CD4-positive, alpha-beta T cell (primary cell): ENCODE results near the gene OTOL1. TPM values are rescaled to one million over a fixed set of nuclear protein-coding genes. Genes with fewer than 3 reads are reported as not detected.

ENCODE experiments used
- ATAC-seq: fragments of 200-7000 bp; cut with Tn5 transposase; one replicate; pipeline ENCODE4 v1.10.0; 2022; ENCODE audit warnings: mild to moderate bottlenecking; ENCODE audit not compliant: poor library complexity
- CTCF ChIA-PET: fragments of 350-600 bp; sonication (Branson Sonifier 250); formaldehyde crosslinking; loops from one replicate; lab custom pipeline; 2021; ENCODE audit warnings: antibody characterized with exemption, inconsistent platforms; lab: Charles Lee
- POLR2A ChIA-PET: fragments of 350-600 bp; sonication (Branson Sonifier 250); formaldehyde crosslinking; loops from one replicate; lab custom pipeline; 2021; ENCODE audit warnings: antibody characterized with exemption, inconsistent platforms; lab: Charles Lee
- DNase-seq, 14 experiments: peaks; one replicate each; pipeline ENCODE4 v3.0.0-alpha.2; 2013 to 2020; ENCODE audit warnings: mixed read lengths in 2 of 14
- H3K27ac ChIP-seq, 2 donors: one replicate each; pipeline versions ENCODE4 v1.5.1 to v1.7.0; 2013; ENCODE audit warnings: low read length in 2 of 2, low read depth in 1 of 2, mild to moderate bottlenecking in 1 of 2
- H3K27me3 ChIP-seq, 2 experiments: 1 replicate in 1 of 2; 2 replicates in 1 of 2; pipeline versions ENCODE4 v1.6.1 to v1.7.0; 2013; ENCODE audit warnings: low read length in 2 of 2, control low read depth in 1 of 2, mild to moderate bottlenecking in 1 of 2, moderate library complexity in 1 of 2; ENCODE audit not compliant: insufficient read depth in 2 of 2, control insufficient read depth in 1 of 2
- H3K36me3 ChIP-seq: one replicate; pipeline ENCODE4 v1.6.1; 2013; ENCODE audit warnings: low read length, control low read depth; ENCODE audit not compliant: insufficient read depth
- H3K4me1 ChIP-seq: one replicate; pipeline ENCODE4 v1.6.1; 2013; ENCODE audit warnings: low read length, control low read depth; ENCODE audit not compliant: insufficient read depth
- H3K4me3 ChIP-seq: one replicate; pipeline ENCODE4 v1.5.1; 2013; ENCODE audit warnings: mild to moderate bottlenecking, low read length, moderate library complexity
- H3K9me3 ChIP-seq, 2 experiments: 1 replicate in 1 of 2; 2 replicates in 1 of 2; pipeline versions ENCODE4 v1.6.1 to v1.7.0; 2013; ENCODE audit warnings: low read length in 2 of 2, mild to moderate bottlenecking in 2 of 2, control low read depth in 1 of 2, moderate library complexity in 1 of 2; ENCODE audit not compliant: control insufficient read depth in 1 of 2, insufficient read depth in 1 of 2
- H3K27ac Mint-ChIP-seq: one replicate; pipeline ENCODE4 v1.8.0; 2020; ENCODE audit warnings: mixed read lengths
- H3K27me3 Mint-ChIP-seq: one replicate; pipeline ENCODE4 v1.8.0; 2021; ENCODE audit warnings: mixed read lengths
- H3K36me3 Mint-ChIP-seq: one replicate; pipeline ENCODE4 v1.8.0; 2021; ENCODE audit warnings: low read depth, mixed read lengths
- H3K4me1 Mint-ChIP-seq: one replicate; pipeline ENCODE4 v1.8.0; 2021; ENCODE audit warnings: low read depth, mixed read lengths
- H3K4me3 Mint-ChIP-seq: one replicate; pipeline ENCODE4 v1.8.0; 2020; ENCODE audit warnings: mild to moderate bottlenecking, mixed read lengths
- H3K9me3 Mint-ChIP-seq: one replicate; pipeline ENCODE4 v1.8.0; 2020; ENCODE audit warnings: mixed read lengths
- intact Hi-C, 2 experiments: fragments of 100-400 bp; cut with DNase I in 1 of 2; cut with micrococcal nuclease in 1 of 2; formaldehyde crosslinking; loops; one replicate each; pipeline versions ENCODE4 v1.15.1 to v1.9.0; 2023 to 2025; cut with DNase I, micrococcal nuclease
- total RNA-seq, 174 experiments: library from RNA in 2 of 174; stranded (reverse) in 2 of 174; gene quantifications; one replicate each; pipeline ENCODE4 v1.2.3 and lab custom pipeline; 2021 to 2026
- TF ChIP-seq, protein P1 (sequence below): fragments of 200-600 bp; IDR thresholded peaks from one replicate; pipeline ENCODE4 v1.8.0; 2022; ENCODE audit warnings: antibody characterized with exemption, mild to moderate bottlenecking

The OTOL1 gene
- total RNA-seq, 2 experiments from 2014 or later = not detected

DNA sequence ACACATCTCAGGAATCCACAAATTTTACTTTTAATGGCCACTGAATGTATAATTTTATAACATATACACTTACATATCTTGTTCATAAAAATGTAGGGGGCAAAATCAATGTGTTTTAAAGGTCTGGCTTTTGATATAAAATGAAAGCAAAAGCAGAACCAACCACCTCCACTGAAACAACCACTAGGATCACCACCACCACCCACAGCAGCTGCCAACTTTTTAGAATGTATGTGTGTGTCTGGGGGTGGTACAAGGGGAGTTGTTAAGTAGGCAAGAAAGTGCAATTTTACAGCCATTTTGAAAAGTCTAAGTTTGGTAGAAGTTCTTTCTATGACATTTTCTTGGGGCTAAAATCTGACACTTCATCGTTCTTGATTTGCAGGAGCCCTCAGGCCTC is 44.0 kb downstream of the OTOL1 start:
- Histone ChIP-seq H3K4me1 (no peaks in the 10 kb centered on the region), H3K27me3 (no peaks in the 10 kb centered on the region), H3K36me3 (no peaks in the 10 kb centered on the region), H3K9me3 (no peaks in the 10 kb centered on the region), H3K4me3 (no peak overlapping the region), H3K27ac (no peak overlapping the region)
- Mint-ChIP-seq H3K4me1 (no peaks in the 10 kb centered on the region), H3K4me3 (no peak overlapping the region), H3K27ac (no peak overlapping the region), H3K9me3 (no peaks in the 10 kb centered on the region), H3K27me3 (no peaks in the 10 kb centered on the region), H3K36me3 (no peaks in the 10 kb centered on the region)
- POLR2A ChIA-PET = no interaction called here
- ATAC-seq (no peak), DNase-seq (no peak)
- intact Hi-C loops = no loop called here
- TF ChIP-seq, protein P1, sequence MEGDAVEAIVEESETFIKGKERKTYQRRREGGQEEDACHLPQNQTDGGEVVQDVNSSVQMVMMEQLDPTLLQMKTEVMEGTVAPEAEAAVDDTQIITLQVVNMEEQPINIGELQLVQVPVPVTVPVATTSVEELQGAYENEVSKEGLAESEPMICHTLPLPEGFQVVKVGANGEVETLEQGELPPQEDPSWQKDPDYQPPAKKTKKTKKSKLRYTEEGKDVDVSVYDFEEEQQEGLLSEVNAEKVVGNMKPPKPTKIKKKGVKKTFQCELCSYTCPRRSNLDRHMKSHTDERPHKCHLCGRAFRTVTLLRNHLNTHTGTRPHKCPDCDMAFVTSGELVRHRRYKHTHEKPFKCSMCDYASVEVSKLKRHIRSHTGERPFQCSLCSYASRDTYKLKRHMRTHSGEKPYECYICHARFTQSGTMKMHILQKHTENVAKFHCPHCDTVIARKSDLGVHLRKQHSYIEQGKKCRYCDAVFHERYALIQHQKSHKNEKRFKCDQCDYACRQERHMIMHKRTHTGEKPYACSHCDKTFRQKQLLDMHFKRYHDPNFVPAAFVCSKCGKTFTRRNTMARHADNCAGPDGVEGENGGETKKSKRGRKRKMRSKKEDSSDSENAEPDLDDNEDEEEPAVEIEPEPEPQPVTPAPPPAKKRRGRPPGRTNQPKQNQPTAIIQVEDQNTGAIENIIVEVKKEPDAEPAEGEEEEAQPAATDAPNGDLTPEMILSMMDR = no peak
- CTCF ChIA-PET = no interaction called here

DNA sequence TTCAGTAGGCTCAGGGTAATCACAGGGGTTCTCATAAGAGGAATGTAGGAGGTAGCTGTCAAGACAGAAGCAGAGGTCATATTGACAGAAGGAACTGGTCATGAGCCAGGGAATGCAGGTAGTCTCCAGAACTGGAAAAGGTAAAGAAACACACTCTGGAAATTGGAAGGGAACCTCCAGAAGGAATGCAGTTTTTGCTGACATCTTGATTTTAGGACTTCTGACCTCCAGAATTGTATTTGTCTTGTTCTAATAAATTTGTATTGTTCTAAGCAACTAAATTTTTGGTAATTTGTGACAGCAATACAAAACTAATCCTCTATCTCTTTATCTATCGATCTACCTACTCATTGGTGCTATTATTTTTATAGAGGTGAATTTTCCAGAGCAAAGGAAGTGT is 49.2 kb downstream of the OTOL1 start:
- Mint-ChIP-seq H3K9me3 (no peaks in the 10 kb centered on the region), H3K27me3 (no peaks in the 10 kb centered on the region), H3K4me3 (no peak overlapping the region), H3K4me1 (no peaks in the 10 kb centered on the region), H3K36me3 (no peaks in the 10 kb centered on the region), H3K27ac (no peak overlapping the region)
- CTCF ChIA-PET = no interaction called here
- Histone ChIP-seq H3K36me3 (no peaks in the 10 kb centered on the region), H3K27ac (no peak overlapping the region), H3K4me1 (no peaks in the 10 kb centered on the region), H3K27me3 (no peaks in the 10 kb centered on the region), H3K4me3 (no peak overlapping the region), H3K9me3 (no peaks in the 10 kb centered on the region)
- POLR2A ChIA-PET = no interaction called here
- intact Hi-C loops = no loop called here
- TF ChIP-seq, protein P1 = no peak
- no peak for ATAC-seq
- DNase-seq = no peak

DNA sequence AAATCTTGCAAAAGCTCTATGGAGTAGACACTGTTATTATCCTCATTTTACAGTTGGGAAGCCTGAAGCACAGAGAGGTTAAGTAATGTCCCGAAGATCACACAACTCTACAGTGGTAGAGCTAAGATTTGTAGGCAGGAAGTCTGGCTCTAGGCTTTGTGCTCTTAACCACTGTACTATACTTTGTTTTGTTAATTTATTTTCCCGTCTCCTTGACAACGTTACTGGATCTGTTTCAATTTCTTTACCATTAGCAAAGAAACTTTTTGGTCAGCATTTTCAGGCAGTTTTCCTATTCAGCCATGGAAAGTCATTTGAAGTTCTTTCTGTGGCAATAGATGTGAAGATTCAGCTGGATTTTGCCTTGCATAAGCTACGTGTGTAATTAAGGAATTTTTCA is 51.7 kb downstream of the OTOL1 start:
- Mint-ChIP-seq H3K36me3 (no peaks in the 10 kb centered on the region), H3K4me1 (no peaks in the 10 kb centered on the region), H3K27ac (no peak overlapping the region), H3K27me3 (peaks cover 9% of the 10 kb centered on the region), H3K9me3 (no peaks in the 10 kb centered on the region), H3K4me3 (no peak overlapping the region)
- Histone ChIP-seq H3K4me3 (no peak overlapping the region), H3K27ac (no peak overlapping the region), H3K4me1 (no peaks in the 10 kb centered on the region), H3K9me3 (no peaks in the 10 kb centered on the region), H3K36me3 (no peaks in the 10 kb centered on the region), H3K27me3 (no peaks in the 10 kb centered on the region)
- ChIA-PET CTCF (no interaction called here), POLR2A (no interaction called here)
- TF ChIP-seq, protein P1 = no peak
- no peak for ATAC-seq
- intact Hi-C loops = no loop called here
- DNase-seq = no peak
